ENCODE data around the gene TOP2B. TPM values are rescaled to one million over a fixed set of nuclear protein-coding genes. Genes with fewer than 3 reads are reported as not detected.

Gene TOP2B
- polyA plus RNA-seq, 2 of the 4 experiments (the other 2 are of a cell fraction): 65.8 to 95.7 TPM

GRCh38 chr3:25693238-25693637 lies 28.5 kb upstream of the TOP2B start:
- H3K4me3 ChIP-seq: no peak overlapping the region
- 58% methylated on average over 3 of the region's 3 CpGs for WGBS (ENCODE audit: missing lambda C conversion rate)
- DNase-seq (ENCODE audit: low read depth in 1 of 2, low spot score in 1 of 2): no peak
- H3K27ac ChIP-seq: no peak overlapping the region
- FAIRE-seq: no peak
- H3K4me2 ChIP-seq: no peak overlapping the region
- TF ChIP-seq, protein P1, sequence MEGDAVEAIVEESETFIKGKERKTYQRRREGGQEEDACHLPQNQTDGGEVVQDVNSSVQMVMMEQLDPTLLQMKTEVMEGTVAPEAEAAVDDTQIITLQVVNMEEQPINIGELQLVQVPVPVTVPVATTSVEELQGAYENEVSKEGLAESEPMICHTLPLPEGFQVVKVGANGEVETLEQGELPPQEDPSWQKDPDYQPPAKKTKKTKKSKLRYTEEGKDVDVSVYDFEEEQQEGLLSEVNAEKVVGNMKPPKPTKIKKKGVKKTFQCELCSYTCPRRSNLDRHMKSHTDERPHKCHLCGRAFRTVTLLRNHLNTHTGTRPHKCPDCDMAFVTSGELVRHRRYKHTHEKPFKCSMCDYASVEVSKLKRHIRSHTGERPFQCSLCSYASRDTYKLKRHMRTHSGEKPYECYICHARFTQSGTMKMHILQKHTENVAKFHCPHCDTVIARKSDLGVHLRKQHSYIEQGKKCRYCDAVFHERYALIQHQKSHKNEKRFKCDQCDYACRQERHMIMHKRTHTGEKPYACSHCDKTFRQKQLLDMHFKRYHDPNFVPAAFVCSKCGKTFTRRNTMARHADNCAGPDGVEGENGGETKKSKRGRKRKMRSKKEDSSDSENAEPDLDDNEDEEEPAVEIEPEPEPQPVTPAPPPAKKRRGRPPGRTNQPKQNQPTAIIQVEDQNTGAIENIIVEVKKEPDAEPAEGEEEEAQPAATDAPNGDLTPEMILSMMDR (IDR thresholded peaks at IDR 0.05): no peak
- TF ChIP-seq RCOR1 (IDR thresholded peaks at IDR 0.05; ENCODE audit: low read depth, low read length) (no peak), HDAC2 (IDR thresholded peaks at IDR 0.05) (no peak), ZNF302 (CRISPR knock-in tag; IDR thresholded peaks at IDR 0.05) (no peak), HOXB5 (CRISPR knock-in tag; IDR thresholded peaks at IDR 0.05) (no peak)
- no peaks in the 10 kb centered on the region for H3K4me1 ChIP-seq
- H3K9me3 ChIP-seq: no peaks in the 10 kb centered on the region
- ChIA-PET CTCF (no interaction called here), POLR2A (no interaction called here)
- no peak for ATAC-seq

GRCh38 chr3:25692341-25692740 lies 27.6 kb upstream of the TOP2B start:
- no peak for FAIRE-seq
- POLR2A ChIA-PET: no interaction called here
- Histone ChIP-seq H3K4me3 (no peak overlapping the region), H3K4me2 (no peak overlapping the region), H3K9me3 (no peaks in the 10 kb centered on the region), H3K4me1 (no peaks in the 10 kb centered on the region), H3K27ac (no peak overlapping the region)
- CTCF ChIA-PET: no interaction called here
- DNase-seq (ENCODE audit: low read depth in 1 of 2, low spot score in 1 of 2): no peak
- TF ChIP-seq RARB (CRISPR knock-in tag; IDR thresholded peaks at IDR 0.05): no peak
- no peak for TF ChIP-seq POLR2AphosphoS2 (conservative IDR thresholded peaks at IDR 0.05; ENCODE audit: low read length)
- TF ChIP-seq KDM1A (IDR thresholded peaks at IDR 0.05; ENCODE audit: low read depth): no peak
- no peak for TF ChIP-seq MAFK (IDR thresholded peaks at IDR 0.05; ENCODE audit: partially characterized antibody)
- TF ChIP-seq RCOR1 (IDR thresholded peaks at IDR 0.05; ENCODE audit: low read depth, low read length): no peak
- no peak for TF ChIP-seq SREBF2 (IDR thresholded peaks at IDR 0.05)
- WGBS (ENCODE audit: missing lambda C conversion rate): 30% methylated on average over 1 of the region's 1 CpG
- no peak for ATAC-seq

DNA sequence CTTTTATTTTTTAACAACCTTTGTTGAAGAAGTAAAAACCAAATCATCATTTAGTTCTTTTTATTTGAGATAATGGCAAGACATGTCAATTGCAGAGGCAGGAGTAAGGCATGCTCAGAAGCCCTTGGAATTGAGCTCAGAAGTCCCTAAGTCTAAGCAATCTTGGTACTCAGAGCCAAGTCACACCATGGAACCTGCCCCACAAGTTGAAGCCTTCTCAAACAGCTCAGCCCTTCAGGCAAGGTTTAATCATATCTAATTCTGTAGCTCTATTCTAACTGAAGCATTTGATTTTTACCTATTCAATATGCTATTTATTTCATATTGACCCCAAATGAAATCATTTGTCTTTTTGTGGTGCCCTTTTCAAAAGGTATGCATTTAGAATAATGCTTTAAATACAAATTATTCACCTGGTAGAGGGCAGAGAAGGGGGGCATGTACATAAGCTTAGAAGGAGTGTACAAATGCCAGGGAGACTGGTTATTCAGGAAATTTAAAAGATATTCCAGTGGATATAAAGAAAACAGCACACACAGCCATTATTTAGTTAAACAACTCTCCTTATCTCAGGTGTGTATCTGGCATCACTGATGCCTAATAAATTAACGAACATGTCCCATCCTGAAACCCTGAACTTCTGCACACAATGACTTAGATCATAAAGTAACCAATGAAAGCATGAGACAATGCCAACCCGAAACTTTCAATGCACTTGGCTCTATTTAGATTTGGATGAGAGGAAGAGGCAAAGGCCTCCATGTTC lies 26.2 kb upstream of the TOP2B start:
- no peak for DNase-seq (ENCODE audit: low read depth in 1 of 2, low spot score in 1 of 2)
- Histone ChIP-seq H3K4me3 (no peak overlapping the region), H3K4me1 (no peaks in the 10 kb centered on the region), H3K9me3 (no peaks in the 10 kb centered on the region), H3K4me2 (no peak overlapping the region), H3K27ac (no peak overlapping the region)
- TF ChIP-seq NPAS2 (CRISPR knock-in tag; IDR thresholded peaks at IDR 0.05; ENCODE audit: borderline replicate concordance): no peak
- CTCF ChIA-PET: interaction anchor here (2.2 kb wide), 1 partner anchor 43 kb away, joined by 9 read pairs; no protein-coding TSS in a partner anchor
- ATAC-seq: no peak
- FAIRE-seq: no peak
- WGBS (ENCODE audit: missing lambda C conversion rate): 6% methylated on average over 2 of the region's 2 CpGs
- POLR2A ChIA-PET: no interaction called here

DNA sequence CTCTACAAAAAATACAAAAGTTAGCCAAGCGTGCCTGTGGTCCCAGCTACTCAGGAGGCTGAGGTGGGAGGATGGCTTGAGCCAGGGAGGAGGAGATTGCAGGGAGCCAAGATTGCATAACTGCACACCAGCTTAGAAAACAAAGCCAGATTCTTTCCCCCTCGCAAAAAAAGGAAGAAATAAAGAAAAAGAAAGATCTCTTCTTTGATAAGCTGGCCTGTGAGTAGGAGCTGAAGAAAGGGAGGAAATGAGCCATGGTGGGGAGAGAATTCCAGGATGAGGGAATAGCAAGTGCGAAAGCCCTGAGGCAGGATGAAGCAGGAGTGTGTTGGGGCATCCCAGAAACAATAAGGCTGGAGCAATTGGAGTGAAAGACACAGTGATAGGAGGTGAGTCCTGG lies 24.5 kb upstream of the TOP2B start:
- WGBS (ENCODE audit: missing lambda C conversion rate): 37% methylated on average over 3 of the region's 3 CpGs
- Histone ChIP-seq H3K4me1 (no peaks in the 10 kb centered on the region), H3K27ac (no peak overlapping the region), H3K9me3 (no peaks in the 10 kb centered on the region), H3K4me3 (no peak overlapping the region), H3K4me2 (no peak overlapping the region)
- ChIA-PET CTCF (interaction anchor here (1.3 to 2.2 kb wide), 2 partner anchors 17 to 41 kb away, joined by 4 to 9 read pairs; no protein-coding TSS in a partner anchor), POLR2A (no interaction called here)
- DNase-seq (ENCODE audit: low read depth in 1 of 2, low spot score in 1 of 2) (no peak), ATAC-seq (no peak), FAIRE-seq (no peak)
- no peak for TF ChIP-seq KDM5A (IDR thresholded peaks at IDR 0.05)
- TF ChIP-seq CBX2 (IDR thresholded peaks at IDR 0.05; ENCODE audit: borderline replicate concordance, low read depth): no peak
- TF ChIP-seq USF2 (IDR thresholded peaks at IDR 0.05): no peak
- no peak for TF ChIP-seq PBX3 (IDR thresholded peaks at IDR 0.05)
- no peak for TF ChIP-seq RFX5 (IDR thresholded peaks at IDR 0.05)
- TF ChIP-seq RCOR1 (IDR thresholded peaks at IDR 0.05; ENCODE audit: low read depth, low read length): no peak
- TF ChIP-seq FOXS1 (CRISPR knock-in tag; IDR thresholded peaks at IDR 0.05): no peak
- no peak for TF ChIP-seq MAZ (IDR thresholded peaks at IDR 0.05; ENCODE audit: borderline replicate concordance, low read depth, low read length)
- no peak for TF ChIP-seq KDM1A (IDR thresholded peaks at IDR 0.05; ENCODE audit: low read depth)
- TF ChIP-seq POLR2A (IDR thresholded peaks at IDR 0.05; ENCODE audit: low read length): no peak
- no peak for TF ChIP-seq MYC (IDR thresholded peaks at IDR 0.05; ENCODE audit: borderline replicate concordance, low read length)
- TF ChIP-seq MAFK (IDR thresholded peaks at IDR 0.05; ENCODE audit: partially characterized antibody): no peak
- TF ChIP-seq PHF8 (IDR thresholded peaks at IDR 0.05; ENCODE audit: borderline replicate concordance, low read depth): no peak

Data from A549 (cell line).